Ascending aorta (tissue), 2 donors: ENCODE measurements around the gene VASH2. TPM values are rescaled to one million over a fixed set of nuclear protein-coding genes. Genes with fewer than 3 reads are reported as not detected.

Source experiments
- DNase-seq, 2 donors: peaks; one replicate each; pipeline ENCODE4 v3.0.0-alpha.2; 2019; ENCODE audit warnings: low spot score in 2 of 2
- H3K27ac ChIP-seq, 2 donors: fragments of 200-600 bp; sonication (generic); one replicate each; pipeline ENCODE4 v1.5.1; 2016 to 2017; ENCODE audit warnings: mild to moderate bottlenecking in 1 of 2
- H3K27me3 ChIP-seq: fragments of 200-600 bp; sonication (generic); one replicate; pipeline ENCODE4 v1.5.1; 2017
- H3K36me3 ChIP-seq, 2 donors: fragments of 200-600 bp; sonication (generic); one replicate each; pipeline ENCODE4 v1.5.1; 2016
- H3K4me1 ChIP-seq, 2 donors: fragments of 200-600 bp; sonication (generic); one replicate each; pipeline ENCODE4 v1.5.1; 2016 to 2017; ENCODE audit warnings: mild to moderate bottlenecking in 1 of 2
- H3K4me3 ChIP-seq, 2 donors: fragments of 200-600 bp; sonication (generic); one replicate each; pipeline ENCODE4 v1.5.1; 2016 to 2017; ENCODE audit warnings: mild to moderate bottlenecking in 1 of 2
- H3K9me3 ChIP-seq, 2 donors: fragments of 200-600 bp; sonication (generic); one replicate each; pipeline ENCODE4 v1.5.1; 2016
- CTCF ChIP-seq, 3 experiments: fragments of 200-600 bp in 2 of 3; fragments of 450-650 bp in 1 of 3; sonication (generic) in 2 of 3; IDR thresholded peaks; one replicate each; pipeline ENCODE4 v1.5.1; 2016 to 2019; ENCODE audit warnings: antibody characterized with exemption in 3 of 3, mild to moderate bottlenecking in 1 of 3, moderate library complexity in 1 of 3
- intact Hi-C: fragments of 100-400 bp; cut with DNase I; formaldehyde crosslinking; loops from one replicate; pipeline ENCODE4 v1.15.1; 2023
- total RNA-seq: library from RNA; depleted of rRNA; stranded (reverse); fragments of >200 nt; gene quantifications from one replicate; pipeline ENCODE4 v1.1.0, GENCODE V29; 2016

Gene VASH2
- total RNA-seq, 1 donor from 2014 or later, result 0.11 TPM

GRCh38 chr1:212968368-212968863, 18.1 kb downstream of the VASH2 start:
- TF ChIP-seq CTCF (IDR thresholded peaks at IDR 0.05), result no peak
- H3K4me1 ChIP-seq, result no peaks in the 10 kb centered on the region
- intact Hi-C loops, result no loop called here
- no peaks in the 10 kb centered on the region for H3K36me3 ChIP-seq
- no peak overlapping the region for H3K4me3 ChIP-seq
- no peaks in the 10 kb centered on the region for H3K9me3 ChIP-seq
- DNase-seq, result no peak
- no peak overlapping the region for H3K27ac ChIP-seq
- H3K27me3 ChIP-seq, result no peaks in the 10 kb centered on the region

DNA sequence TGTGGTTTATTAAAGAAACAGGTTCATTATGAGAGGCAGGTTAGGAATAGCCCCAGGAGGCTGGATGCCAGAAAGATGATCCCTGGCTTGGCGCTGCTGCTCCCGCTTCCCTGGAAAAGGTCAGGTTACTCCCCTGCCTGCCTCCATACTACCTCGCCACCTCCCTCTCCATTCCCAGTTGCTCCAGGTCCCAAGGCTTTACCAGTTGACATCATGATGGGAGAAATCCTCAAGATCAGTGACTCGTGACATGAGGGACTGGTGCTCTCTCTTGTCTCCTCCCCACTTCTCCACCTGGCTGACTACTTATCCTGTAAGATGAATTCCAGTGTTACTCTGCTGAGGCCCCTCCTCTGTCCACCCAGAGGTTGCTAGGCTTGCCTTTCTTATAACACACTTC, 19.7 kb downstream of the VASH2 start:
- intact Hi-C loops, result no loop called here
- TF ChIP-seq CTCF (IDR thresholded peaks at IDR 0.05), result no peak
- no peaks in the 10 kb centered on the region for H3K9me3 ChIP-seq
- no peaks in the 10 kb centered on the region for H3K4me1 ChIP-seq
- no peak overlapping the region for H3K4me3 ChIP-seq
- no peak overlapping the region for H3K27ac ChIP-seq
- H3K36me3 ChIP-seq, result no peaks in the 10 kb centered on the region
- peak in 1 of 2 donors; percentile 31 for DNase-seq
- no peaks in the 10 kb centered on the region for H3K27me3 ChIP-seq

DNA sequence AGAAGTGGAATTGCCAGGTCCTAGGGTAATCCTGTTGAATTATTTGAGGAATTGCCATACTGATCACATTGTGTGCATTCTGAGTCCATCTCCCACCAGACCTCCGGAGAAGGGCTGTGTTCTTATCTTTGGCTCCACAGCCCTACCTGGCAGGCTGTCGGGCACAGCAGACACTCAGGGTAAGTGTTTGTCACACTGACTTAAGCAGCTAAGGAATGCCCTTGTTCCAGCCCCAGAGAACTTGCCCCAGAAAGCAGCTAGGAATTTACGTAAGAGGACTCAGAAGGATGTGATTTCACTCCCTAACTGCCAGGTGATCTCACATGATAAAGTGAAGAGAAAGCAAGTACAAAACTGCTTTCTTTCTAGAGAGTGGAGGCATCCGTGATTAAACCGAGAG, 21.0 kb downstream of the VASH2 start:
- Histone ChIP-seq H3K4me1 (no peaks in the 10 kb centered on the region), H3K9me3 (no peaks in the 10 kb centered on the region), H3K27me3 (no peaks in the 10 kb centered on the region), H3K27ac (no peak overlapping the region), H3K4me3 (no peak overlapping the region), H3K36me3 (no peaks in the 10 kb centered on the region)
- no peak for TF ChIP-seq CTCF (IDR thresholded peaks at IDR 0.05)
- DNase-seq, result peak in 1 of 2 donors; percentile 28
- intact Hi-C loops, result no loop called here

DNA sequence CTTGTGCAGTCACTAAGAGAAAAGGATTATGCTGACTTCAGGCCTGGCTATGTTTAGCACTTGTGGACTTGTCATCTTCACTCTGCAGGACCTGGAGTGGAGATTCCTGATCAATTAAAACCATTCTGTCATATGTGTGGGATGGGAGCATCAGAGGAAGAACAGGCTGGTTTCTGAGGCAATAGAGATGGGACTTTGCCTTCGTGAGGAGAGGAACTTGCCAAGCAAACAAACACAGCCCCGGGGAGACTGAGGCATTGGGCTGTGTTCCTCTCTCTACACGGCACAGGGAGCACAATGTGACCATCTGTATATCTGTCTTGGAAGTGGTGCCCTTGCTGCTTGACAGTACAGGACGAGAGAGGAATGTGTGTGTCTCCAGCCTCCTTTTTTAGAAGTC, 23.1 kb downstream of the VASH2 start:
- Histone ChIP-seq H3K36me3 (no peaks in the 10 kb centered on the region), H3K27ac (no peak overlapping the region), H3K27me3 (no peaks in the 10 kb centered on the region), H3K9me3 (no peaks in the 10 kb centered on the region), H3K4me3 (no peak overlapping the region), H3K4me1 (no peaks in the 10 kb centered on the region)
- DNase-seq, result peak in 1 of 2 donors; percentile 39
- intact Hi-C loops, result no loop called here
- TF ChIP-seq CTCF (IDR thresholded peaks at IDR 0.05), result no peak

DNA sequence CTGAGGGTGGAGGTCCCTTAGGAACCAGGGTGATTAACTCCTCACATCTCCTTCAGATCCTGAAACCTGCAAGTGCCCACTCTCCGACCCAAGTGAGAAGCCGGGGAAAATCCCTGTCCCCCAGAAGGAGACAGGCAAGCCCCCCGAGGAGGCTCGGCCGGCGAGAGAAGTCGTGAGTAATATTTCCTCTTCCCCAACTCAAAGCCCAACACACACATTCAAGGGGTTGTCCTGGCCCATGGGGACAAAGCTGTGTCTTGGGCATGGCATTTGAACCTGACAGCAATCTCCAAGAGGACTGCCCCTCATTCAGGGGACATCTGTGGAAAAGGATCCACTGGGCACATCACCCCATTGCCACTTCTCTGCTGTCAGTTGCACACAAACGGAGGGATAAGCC, 23.6 kb downstream of the VASH2 start:
- peak in 1 of 2 donors; percentile 49 for DNase-seq
- intact Hi-C loops, result no loop called here
- no peaks in the 10 kb centered on the region for H3K36me3 ChIP-seq

More for the DNA sequence above, 23.6 kb downstream of the VASH2 start:
- no peaks in the 10 kb centered on the region for H3K27me3 ChIP-seq
- no peak overlapping the region for H3K4me3 ChIP-seq
- no peaks in the 10 kb centered on the region for H3K9me3 ChIP-seq
- no peaks in the 10 kb centered on the region for H3K4me1 ChIP-seq
- TF ChIP-seq CTCF (IDR thresholded peaks at IDR 0.05), result no peak
- no peak overlapping the region for H3K27ac ChIP-seq
